CD4-positive, alpha-beta T cell treated with Interleukin-1 beta for 1 hour (primary cell): ENCODE results near the gene PRAC2.
A peak's percentile ranks its signal among the peaks of the same experiment; 100 is the strongest.
"Not testable (repeated sequence)": the region's sequence is repeated elsewhere in the genome, so short reads cannot be mapped to it uniquely, and the experiment has no call there.

Source experiments
- DNase-seq, 2 donors: peaks; one replicate each; pipeline ENCODE4 v3.0.0-alpha.2; 2020 to 2022

The PRAC2 gene

GRCh38 chr17:48722915-48723422, at the start of gene PRAC2:
Gene PRAC2, plus strand, starts transcription at chr17:48723185. Its CDS starts 1,226 bp downstream, at chr17:48724411.
- DNase-seq, result no peak

GRCh38 chr17:48676963-48677558, 45.9 kb upstream of the PRAC2 start:
- DNase-seq, result no peak

- peak; percentile 64 to 68 for DNase-seq
Measured at GRCh38 chr17:48678141-48678971, 44.6 kb upstream of the PRAC2 start.

- DNase-seq, result no peak
Measured at GRCh38 chr17:48679385-48680096, 43.4 kb upstream of the PRAC2 start.

- DNase-seq, result no peak
Measured at GRCh38 chr17:48681609-48682008, 41.4 kb upstream of the PRAC2 start.

GRCh38 chr17:48690655-48691054, 32.3 kb upstream of the PRAC2 start:
- no peak for DNase-seq

GRCh38 chr17:48692049-48692448, 30.9 kb upstream of the PRAC2 start:
- no peak for DNase-seq

- DNase-seq, result no peak
Measured at GRCh38 chr17:48693178-48693577, 29.8 kb upstream of the PRAC2 start.

GRCh38 chr17:48701864-48702532, 21.0 kb upstream of the PRAC2 start:
- no peak for DNase-seq

GRCh38 chr17:48704361-48705248, 18.4 kb upstream of the PRAC2 start:
- no peak for DNase-seq

GRCh38 chr17:48711128-48711527, 11.9 kb upstream of the PRAC2 start:
- DNase-seq, result no peak

GRCh38 chr17:48715496-48716399, 7.2 kb upstream of the PRAC2 start:
- DNase-seq, result no peak

- DNase-seq, result not testable (repeated sequence)
Measured at GRCh38 chr17:48716549-48716948, 6.4 kb upstream of the PRAC2 start.

- no peak for DNase-seq
Measured at GRCh38 chr17:48717367-48718226, 5.4 kb upstream of the PRAC2 start.

- no peak for DNase-seq
Measured at GRCh38 chr17:48718227-48718760, 4.7 kb upstream of the PRAC2 start.

- no peak for DNase-seq
Measured at GRCh38 chr17:48718761-48719641, 4.0 kb upstream of the PRAC2 start.

- DNase-seq, result no peak
Measured at GRCh38 chr17:48719642-48720265, 3.2 kb upstream of the PRAC2 start.
